AG04450 (cell line): Measurements from ENCODE around the gene TM4SF18. TPM values are rescaled to one million over a fixed set of nuclear protein-coding genes. Genes with fewer than 3 reads are reported as not detected.

Experiments used
- CTCF ChIA-PET: fragments of 300-600, 350-600 bp; formaldehyde crosslinking; extraction: SDS; loops from one replicate; lab custom pipeline; 2022; ENCODE audit warnings: antibody characterized with exemption, inconsistent platforms; lab: Charles Lee
- POLR2A ChIA-PET: fragments of 350-600 bp; formaldehyde crosslinking; extraction: SDS; loops from one replicate; lab custom pipeline; 2021; ENCODE audit warnings: antibody characterized with exemption, inconsistent platforms; lab: Yijun Ruan, JAX
- DNase-seq: peaks from one replicate; pipeline ENCODE4 v3.0.0-alpha.2; 2011; ENCODE audit warnings: low read depth, low spot score
- H3K27ac ChIP-seq: one replicate; pipeline ENCODE4 v1.5.1; 2012; ENCODE audit warnings: low read depth, low read length, control low read depth
- H3K27me3 ChIP-seq: one replicate; pipeline ENCODE4 v1.6.0; 2012; ENCODE audit warnings: low read length; ENCODE audit not compliant: control insufficient read depth, insufficient read depth
- H3K4me3 ChIP-seq: 2 replicates; pipeline ENCODE4 v1.5.1; 2011; ENCODE audit warnings: mild to moderate bottlenecking, low read depth, low read length, control low read depth
- H3K9me3 ChIP-seq: 2 replicates; pipeline ENCODE4 v1.5.1; 2012; ENCODE audit warnings: low read length; ENCODE audit not compliant: control insufficient read depth, insufficient read depth
- polyA plus RNA-seq: library from polyadenylated mRNA; depleted of rRNA; stranded (reverse); fragments of >200 nt; gene quantifications from 2 replicates; pipeline ENCODE4 v1.2.3, GENCODE V29; 2011
- TF ChIP-seq, protein P1 (sequence below): IDR thresholded peaks from 2 replicates; pipeline ENCODE4 v1.5.1; 2011; ENCODE audit warnings: low read depth, low read length, control low read depth, inconsistent platforms

Gene TM4SF18
- polyA plus RNA-seq, 1 experiment, result 0.09 TPM

GRCh38 chr3:149313542-149313941 is 19.9 kb downstream of the TM4SF18 start:
- POLR2A ChIA-PET, result no interaction called here
- H3K27ac ChIP-seq, result no peak overlapping the region
- CTCF ChIA-PET, result no interaction called here

GRCh38 chr3:149310796-149311534 is 22.5 kb downstream of the TM4SF18 start:
- CTCF ChIA-PET, result interaction anchor here (0.5 to 1.3 kb wide), 2 partner anchors 36 to 497 kb away, joined by 3 read pairs; no protein-coding TSS in a partner anchor
- no peak for DNase-seq
- TF ChIP-seq, protein P1, sequence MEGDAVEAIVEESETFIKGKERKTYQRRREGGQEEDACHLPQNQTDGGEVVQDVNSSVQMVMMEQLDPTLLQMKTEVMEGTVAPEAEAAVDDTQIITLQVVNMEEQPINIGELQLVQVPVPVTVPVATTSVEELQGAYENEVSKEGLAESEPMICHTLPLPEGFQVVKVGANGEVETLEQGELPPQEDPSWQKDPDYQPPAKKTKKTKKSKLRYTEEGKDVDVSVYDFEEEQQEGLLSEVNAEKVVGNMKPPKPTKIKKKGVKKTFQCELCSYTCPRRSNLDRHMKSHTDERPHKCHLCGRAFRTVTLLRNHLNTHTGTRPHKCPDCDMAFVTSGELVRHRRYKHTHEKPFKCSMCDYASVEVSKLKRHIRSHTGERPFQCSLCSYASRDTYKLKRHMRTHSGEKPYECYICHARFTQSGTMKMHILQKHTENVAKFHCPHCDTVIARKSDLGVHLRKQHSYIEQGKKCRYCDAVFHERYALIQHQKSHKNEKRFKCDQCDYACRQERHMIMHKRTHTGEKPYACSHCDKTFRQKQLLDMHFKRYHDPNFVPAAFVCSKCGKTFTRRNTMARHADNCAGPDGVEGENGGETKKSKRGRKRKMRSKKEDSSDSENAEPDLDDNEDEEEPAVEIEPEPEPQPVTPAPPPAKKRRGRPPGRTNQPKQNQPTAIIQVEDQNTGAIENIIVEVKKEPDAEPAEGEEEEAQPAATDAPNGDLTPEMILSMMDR, result no peak
- Histone ChIP-seq H3K27ac (no peak overlapping the region), H3K4me3 (no peak overlapping the region), H3K9me3 (no peaks in the 10 kb centered on the region; the same call in 1 of the 2 replicates), H3K27me3 (no peaks in the 10 kb centered on the region)
- POLR2A ChIA-PET, result no interaction called here

More at GRCh38 chr3:149313542-149313941, 19.9 kb downstream of the TM4SF18 start:
- no peaks in the 10 kb centered on the region; the same call in 1 of the 2 replicates for H3K9me3 ChIP-seq
- H3K27me3 ChIP-seq, result no peaks in the 10 kb centered on the region
- DNase-seq, result no peak
- no peak overlapping the region for H3K4me3 ChIP-seq
- TF ChIP-seq, protein P1, result no peak

DNA sequence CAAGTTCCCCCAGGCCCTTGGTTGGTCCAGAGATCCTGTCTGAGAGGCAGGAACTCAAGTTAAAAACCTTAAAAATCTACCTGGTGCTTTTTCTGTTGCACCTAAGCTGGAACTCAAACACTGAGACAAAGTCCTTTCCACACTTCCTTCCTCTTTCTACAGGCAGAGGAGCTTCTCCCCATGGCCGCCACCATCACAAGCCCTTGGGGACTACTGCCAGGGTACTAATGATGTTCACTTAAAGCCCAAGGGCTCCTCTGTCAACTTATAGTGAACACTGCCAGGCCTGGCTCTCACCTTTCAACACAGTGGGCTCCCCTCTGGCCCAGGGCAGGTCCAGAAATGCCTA is 26.0 kb downstream of the TM4SF18 start:
- CTCF ChIA-PET, result interaction anchor here (1.3 kb wide), 1 partner anchor 352 kb away, joined by 4 read pairs; no protein-coding TSS in a partner anchor
- TF ChIP-seq, protein P1, result no peak
- no peaks in the 10 kb centered on the region; the same call in 1 of the 2 replicates for H3K9me3 ChIP-seq
- no peaks in the 10 kb centered on the region for H3K27me3 ChIP-seq
- no peak for DNase-seq
- POLR2A ChIA-PET, result no interaction called here
- H3K27ac ChIP-seq, result no peak overlapping the region
- H3K4me3 ChIP-seq, result no peak overlapping the region

- Histone ChIP-seq H3K9me3 (no peaks in the 10 kb centered on the region; the same call in 1 of the 2 replicates), H3K27ac (no peak overlapping the region), H3K27me3 (no peaks in the 10 kb centered on the region), H3K4me3 (no peak overlapping the region)
- ChIA-PET CTCF (interaction anchor here (1.3 kb wide), 1 partner anchor 351 kb away, joined by 4 read pairs; no protein-coding TSS in a partner anchor), POLR2A (no interaction called here)
- DNase-seq, result no peak
- TF ChIP-seq, protein P1, result no peak
These were observed 26.5 kb downstream of the TM4SF18 start for GRCh38 chr3:149306751-149307434.

DNA sequence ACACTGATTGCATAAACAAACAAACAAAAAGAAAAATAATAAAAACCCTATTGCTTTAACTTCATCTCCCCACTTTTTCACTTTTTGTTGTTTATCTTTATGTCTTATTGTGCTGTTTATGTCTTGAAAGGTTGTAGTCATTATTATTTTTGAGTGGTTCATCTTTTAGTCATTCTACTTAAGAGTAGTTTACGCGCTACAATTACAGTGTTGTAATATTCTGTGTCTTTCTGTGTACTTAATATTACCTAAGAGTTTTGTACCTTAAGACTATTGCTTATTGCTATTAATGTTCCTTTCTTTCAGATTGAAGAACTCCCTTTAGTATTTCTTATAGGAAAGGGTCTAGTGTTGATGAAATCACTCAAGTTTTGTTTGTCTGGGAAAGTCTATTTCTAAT is 28.1 kb downstream of the TM4SF18 start:
- no peak overlapping the region for H3K27ac ChIP-seq
- H3K27me3 ChIP-seq, result no peaks in the 10 kb centered on the region
- ChIA-PET POLR2A (no interaction called here), CTCF (no interaction called here)
- no peaks in the 10 kb centered on the region; the same call in 1 of the 2 replicates for H3K9me3 ChIP-seq
- no peak overlapping the region for H3K4me3 ChIP-seq
- no peak for DNase-seq
- TF ChIP-seq, protein P1, result no peak
